ENCODE results near the gene REEP1. TPM values are rescaled to one million over a fixed set of nuclear protein-coding genes. Genes with fewer than 3 reads are reported as not detected.
"Not testable (repeated sequence)": the region's sequence is repeated elsewhere in the genome, so short reads cannot be mapped to it uniquely, and the experiment has no call there.

REEP1 gene
- total RNA-seq, 1 donor from 2014 or later, result 0.26 TPM

DNA sequence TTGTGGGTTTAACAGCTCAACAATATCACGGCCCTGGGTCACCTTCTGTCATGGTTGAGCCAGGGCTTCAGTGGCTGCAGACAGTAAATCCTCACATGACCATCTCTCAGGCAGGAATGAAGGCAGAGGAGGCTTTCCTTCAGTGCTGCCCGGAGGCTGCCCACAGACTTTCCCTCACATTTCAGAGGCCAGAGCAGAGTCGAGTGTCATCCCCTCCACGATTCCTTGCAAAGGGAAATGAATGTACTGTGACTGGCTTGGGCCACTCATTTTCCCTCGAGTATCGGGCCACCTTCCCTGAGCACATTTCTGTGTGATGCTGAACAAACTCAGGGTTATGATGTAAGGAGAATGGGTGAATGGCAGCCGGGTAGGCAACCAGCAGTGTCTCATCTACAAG lies 10.0 kb upstream of the REEP1 start:
- no peak for DNase-seq (ENCODE audit: low read depth, low spot score)

DNA sequence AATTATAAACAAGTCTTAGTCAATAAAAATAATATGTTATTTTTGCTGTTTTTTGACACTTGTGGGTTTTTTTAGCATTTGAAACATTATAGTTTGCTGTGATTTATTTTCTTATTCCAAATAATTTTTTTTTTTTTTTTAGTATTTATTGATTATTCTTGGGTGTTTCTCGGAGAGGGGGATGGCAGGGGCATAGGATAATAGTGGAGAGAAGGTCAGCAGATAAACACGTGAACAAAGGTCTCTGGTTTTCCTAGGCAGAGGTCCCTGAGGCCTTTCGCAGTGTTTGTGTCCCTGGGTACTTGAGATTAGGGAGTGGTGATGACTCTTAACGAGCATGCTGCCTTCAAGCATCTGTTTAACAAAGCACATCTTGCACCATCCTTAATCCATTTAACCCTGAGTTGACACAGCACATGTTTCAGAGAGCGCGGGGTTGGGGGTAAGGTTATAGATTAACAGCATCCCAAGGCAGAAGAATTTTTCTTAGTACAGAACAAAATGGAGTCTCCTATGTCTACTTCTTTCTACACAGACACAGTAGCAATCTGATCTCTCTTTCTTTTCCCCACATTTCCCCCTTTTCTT lies 8.5 kb upstream of the REEP1 start:
- DNase-seq (ENCODE audit: low read depth, low spot score), result not testable (repeated sequence)

- no peak for DNase-seq (ENCODE audit: low read depth, low spot score)
Measured at GRCh38 chr2:86344404-86344803, 7.0 kb upstream of the REEP1 start.

- DNase-seq (ENCODE audit: low read depth, low spot score), result no peak
Measured at GRCh38 chr2:86342488-86342887, 5.1 kb upstream of the REEP1 start.

GRCh38 chr2:86341470-86341869 lies 4.0 kb upstream of the REEP1 start:
- no peak for DNase-seq (ENCODE audit: low read depth, low spot score)

DNA sequence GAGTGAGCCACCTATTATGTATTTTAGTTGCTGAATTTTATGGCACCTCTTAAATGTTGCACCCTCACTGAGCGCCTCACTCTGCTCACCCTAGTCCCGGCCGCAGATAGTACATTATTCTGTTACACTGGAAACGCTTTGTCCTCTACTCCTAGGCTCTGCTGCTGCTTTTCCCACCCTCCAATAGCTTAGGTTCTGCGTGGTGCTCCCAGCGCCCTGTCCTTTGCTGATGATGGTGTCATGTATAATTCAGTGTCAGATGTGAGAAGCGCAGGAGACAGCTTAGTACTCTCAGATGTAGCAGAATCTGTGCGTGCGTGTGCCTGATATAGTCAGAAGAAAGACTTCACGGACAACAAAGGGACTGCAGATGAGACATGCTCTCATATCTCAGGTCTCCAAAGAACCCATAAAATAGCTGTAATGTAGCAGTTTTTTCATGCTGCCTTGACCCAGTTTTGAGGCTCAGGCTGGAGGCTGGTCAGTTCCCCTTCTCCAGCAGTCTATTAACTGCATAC lies 1.4 kb upstream of the REEP1 start:
- no peak for DNase-seq (ENCODE audit: low read depth, low spot score)

- no peak for DNase-seq (ENCODE audit: low read depth, low spot score)
Measured at GRCh38 chr2:86336675-86337243, 667 bp downstream of the REEP1 start.

- DNase-seq (ENCODE audit: low read depth, low spot score), result no peak
Measured at GRCh38 chr2:86335865-86336674, 1.4 kb downstream of the REEP1 start.

DNA sequence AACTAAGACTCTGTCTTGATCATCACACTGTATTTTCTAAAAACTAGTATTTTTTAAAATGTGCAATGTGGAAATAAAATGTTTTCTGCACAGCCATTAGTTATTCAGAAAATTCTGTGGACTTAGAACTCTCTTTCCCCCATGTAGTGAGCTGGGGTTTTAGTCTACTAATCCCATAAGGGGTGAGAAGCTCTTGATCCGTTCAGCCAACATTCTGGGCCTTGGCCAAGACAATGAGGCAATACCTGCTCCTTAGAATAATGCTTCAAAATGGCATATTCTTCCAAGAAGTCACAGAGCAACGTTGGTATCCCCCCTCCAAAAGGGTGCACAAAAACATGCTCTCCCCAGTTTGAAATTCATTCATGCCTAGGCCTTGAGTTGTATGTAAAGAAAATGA lies 4.0 kb downstream of the REEP1 start:
- no peak for DNase-seq (ENCODE audit: low read depth, low spot score)

GRCh38 chr2:86332654-86333053 lies 4.8 kb downstream of the REEP1 start:
- DNase-seq (ENCODE audit: low read depth, low spot score), result no peak

DNA sequence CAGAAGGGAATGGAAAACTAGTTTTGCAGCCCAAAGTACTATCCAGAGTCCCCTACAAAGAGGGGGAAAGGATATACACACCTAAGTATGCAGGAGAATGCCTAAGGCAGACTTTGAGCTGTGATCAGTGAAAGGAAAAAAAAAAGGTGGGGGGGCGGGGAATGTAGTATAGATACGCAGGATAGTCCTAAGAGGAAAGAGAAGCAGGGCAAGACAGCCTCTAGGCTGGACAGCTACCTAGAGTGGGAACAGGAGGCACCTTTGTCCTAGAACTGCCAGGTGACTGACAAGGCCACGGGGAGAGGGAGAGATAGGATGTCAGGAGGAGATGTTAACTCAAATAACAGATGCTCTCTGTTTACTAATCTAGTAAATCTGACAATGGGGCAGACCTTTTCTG lies 6.0 kb downstream of the REEP1 start:
- DNase-seq (ENCODE audit: low read depth, low spot score), result no peak

DNA sequence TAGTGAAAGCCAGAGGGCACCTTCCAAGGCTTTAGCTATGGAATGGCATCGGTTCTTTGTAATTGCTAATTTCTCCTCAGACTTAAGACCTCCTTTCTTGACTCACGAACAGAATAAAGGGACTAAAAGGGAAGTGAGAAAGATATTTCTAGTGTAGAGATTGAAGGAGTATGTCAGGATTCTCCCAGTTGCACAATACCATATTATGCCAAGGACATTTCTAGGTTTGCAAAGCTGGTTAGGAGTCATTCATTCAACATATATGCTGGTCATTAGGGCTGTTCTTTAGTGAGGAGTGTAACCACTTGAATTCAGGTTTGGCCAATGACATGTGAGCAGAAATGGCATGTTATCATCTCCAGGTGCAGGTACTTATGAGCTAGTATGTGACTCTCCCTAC lies 7.4 kb downstream of the REEP1 start:
- DNase-seq (ENCODE audit: low read depth, low spot score), result no peak

DNA sequence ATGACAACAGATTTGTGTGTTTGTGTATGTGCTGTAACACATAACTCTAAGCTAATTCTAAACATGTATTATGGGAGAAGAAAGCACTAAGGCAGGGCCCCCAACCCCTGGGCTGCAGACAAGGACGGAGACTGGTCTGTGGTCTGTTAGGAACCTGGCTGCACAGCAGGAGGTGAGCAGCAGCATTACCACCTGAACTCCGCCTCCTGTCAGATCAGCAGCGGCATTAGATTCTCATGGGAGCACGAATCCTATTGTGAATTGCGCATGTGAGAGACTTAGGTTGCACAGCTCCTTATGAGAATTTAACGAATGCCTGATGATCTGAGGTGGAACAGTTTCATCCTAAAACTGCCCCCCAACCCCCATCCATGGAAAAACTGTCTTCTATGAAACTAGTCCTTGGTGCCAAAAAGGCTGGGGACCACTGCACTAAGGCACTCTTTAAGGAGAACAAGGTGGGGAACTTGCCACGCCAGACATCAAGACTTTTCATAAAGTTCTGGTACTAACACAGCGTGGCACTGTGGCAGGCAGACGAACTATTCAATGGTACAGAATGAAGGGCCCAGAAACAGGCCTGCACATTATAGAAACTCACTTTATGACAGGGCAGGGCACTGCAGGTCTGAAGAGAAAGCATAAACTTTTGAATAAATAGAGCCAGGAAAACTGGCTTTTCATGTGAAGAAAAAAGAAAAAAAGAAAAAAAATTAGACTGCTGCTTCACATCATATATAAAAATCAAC lies 14.0 kb downstream of the REEP1 start:
- no peak for DNase-seq (ENCODE audit: low read depth, low spot score)

DNA sequence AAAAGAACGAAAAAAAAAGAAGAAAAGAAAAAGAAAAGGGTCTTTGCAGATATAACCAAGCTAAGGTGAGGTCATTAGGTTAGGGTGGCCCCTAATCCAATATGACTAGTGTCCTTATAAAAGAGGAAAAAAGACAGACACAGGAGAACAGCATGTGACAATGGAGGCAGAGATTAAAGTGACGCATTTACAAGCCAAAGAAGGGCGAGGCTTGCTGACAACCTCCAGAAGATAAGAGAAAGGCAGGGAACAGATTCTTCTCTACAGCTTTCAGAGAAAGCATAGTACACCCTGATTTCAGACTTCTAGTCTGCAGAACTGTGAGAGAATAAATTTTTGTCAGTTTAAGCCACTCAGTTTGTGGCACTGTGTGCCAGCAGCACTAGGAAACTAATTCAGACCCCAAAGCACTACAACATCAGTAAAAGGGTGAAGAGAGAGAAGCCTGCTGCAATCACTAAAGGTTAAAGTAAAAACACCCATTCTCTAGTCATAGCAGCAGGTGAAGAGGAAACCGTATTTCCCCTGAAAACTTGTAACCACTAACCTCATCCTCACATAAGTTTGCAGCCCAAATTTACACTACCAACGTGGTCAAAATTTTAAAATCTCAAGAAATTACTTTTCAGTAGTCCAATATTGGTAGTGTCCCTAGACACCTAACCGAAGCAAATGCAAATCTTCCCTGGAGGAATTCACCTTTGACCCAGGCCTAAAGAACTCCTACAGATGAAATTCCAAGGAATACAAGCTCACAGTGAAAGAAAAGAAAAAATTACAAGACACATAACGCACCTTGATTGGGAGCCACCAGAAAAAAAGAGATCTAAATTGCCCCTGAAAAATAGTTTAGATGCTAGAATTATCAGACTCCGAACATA lies 17.5 kb downstream of the REEP1 start:
- DNase-seq (ENCODE audit: low read depth, low spot score), result no peak

DNA sequence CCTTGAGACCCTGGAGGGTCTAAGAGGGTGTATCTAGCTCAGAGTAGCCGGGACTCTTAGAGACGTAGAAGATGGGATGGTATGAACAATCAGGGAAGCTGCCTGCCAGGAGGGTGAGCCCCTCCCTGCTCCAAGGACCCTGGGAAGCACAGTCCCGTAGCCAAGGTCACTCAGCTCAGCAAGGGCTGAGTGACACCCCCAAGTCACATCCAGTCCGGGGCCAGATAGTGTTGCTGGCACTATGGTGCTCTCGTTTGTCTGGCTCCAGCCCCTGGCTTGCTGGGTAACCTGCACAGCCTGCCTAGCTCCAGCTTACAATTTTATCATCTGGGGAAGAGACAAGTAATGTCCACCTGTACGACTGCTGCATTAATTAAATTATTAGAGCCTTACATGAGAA lies 22.3 kb downstream of the REEP1 start:
- no peak for DNase-seq (ENCODE audit: low read depth, low spot score)

DNA sequence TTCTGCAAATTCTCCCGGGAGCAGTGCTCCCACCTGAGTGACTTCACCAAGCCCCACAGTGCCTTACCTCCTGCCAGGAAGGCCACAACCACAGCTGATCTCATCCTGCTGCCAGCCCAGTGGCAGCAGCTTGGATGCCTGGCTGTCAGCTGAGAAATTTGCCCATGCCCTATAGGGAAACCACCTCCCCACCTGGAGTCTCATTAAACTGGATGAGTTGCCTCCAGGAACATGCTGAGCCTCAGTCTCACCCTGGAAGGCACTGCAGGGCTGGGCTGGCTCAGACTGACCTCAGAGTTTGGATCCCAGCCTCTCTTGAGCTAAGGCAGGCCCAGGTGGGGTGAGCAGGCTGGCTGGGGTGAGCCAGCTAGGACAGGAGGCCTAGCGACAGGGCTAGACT lies 23.3 kb downstream of the REEP1 start:
- no peak for DNase-seq (ENCODE audit: low read depth, low spot score)

- no peak for DNase-seq (ENCODE audit: low read depth, low spot score)
Measured at GRCh38 chr2:86313341-86313740, 24.1 kb downstream of the REEP1 start.

- no peak for DNase-seq (ENCODE audit: low read depth, low spot score)
Measured at GRCh38 chr2:86311879-86312278, 25.5 kb downstream of the REEP1 start.

GRCh38 chr2:86309966-86310365 lies 27.5 kb downstream of the REEP1 start:
- no peak for DNase-seq (ENCODE audit: low read depth, low spot score)

DNA sequence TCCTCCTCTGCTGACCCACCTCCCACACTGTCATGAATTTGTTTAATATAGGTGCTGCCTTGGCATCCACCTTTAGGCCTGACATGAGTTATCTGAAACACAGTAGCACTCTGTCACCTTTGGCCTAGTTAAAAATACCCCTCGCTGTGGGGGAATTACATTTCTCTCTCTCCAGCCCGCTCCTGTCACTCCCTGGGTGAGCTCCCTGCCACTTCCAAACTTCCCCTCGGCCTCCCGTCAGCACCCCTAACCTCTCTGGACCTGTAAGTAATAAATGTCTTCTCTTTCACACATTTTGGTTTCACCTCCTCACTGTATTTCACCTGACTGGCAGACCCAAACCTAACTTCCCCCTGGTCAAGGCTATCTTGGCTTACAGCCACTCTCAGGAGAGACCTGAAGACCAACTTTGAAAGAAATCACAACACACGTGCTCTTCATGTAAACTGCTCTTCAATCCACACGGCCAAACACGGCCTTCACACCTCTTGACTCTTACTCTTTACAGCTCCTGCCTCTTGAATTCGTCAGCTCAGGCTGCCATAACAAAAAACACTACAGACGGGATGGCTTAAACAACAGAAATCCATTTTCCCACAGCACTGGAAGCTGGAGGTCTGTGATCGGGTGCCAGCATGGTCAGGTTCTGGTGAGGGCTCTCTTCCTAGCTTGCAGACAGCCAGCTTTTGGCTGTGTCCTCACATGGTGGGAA lies 28.3 kb downstream of the REEP1 start:
- no peak for DNase-seq (ENCODE audit: low read depth, low spot score)

All from pulmonary artery endothelial cell (primary cell).